ENCODE results near the gene TM7SF2.

The TM7SF2 gene

DNA sequence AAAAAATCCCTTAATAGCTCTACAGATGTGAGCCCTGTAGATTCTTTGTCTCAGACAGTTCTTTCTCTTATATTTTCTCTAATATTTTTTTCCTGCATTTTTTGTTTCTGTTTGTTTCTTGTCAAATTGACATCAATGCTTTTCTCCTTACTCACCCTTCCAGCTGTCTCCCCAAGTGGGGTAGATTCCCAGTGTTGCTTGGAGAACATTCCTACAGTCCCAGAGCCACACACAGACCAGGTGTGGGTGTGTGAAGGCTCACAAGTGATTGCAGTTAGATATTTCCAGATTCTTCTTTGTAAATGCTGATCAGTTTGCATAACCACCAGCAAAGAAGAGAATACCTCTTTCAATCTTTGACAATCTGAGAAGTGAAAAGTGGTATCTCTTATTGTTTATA is 8.2 kb upstream of the TM7SF2 start:
- H3K4me3 Mint-ChIP-seq = no peak overlapping the region
- H3K27me3 Mint-ChIP-seq = no peaks in the 10 kb centered on the region
- H3K27ac Mint-ChIP-seq = peak overlapping the region; percentile 41
- peaks cover 2% of the 10 kb centered on the region for H3K36me3 Mint-ChIP-seq
- H3K4me1 Mint-ChIP-seq (ENCODE audit: low read depth) = peaks cover 15% of the 10 kb centered on the region
- H3K9me3 Mint-ChIP-seq (ENCODE audit: low read depth) = no peaks in the 10 kb centered on the region

DNA sequence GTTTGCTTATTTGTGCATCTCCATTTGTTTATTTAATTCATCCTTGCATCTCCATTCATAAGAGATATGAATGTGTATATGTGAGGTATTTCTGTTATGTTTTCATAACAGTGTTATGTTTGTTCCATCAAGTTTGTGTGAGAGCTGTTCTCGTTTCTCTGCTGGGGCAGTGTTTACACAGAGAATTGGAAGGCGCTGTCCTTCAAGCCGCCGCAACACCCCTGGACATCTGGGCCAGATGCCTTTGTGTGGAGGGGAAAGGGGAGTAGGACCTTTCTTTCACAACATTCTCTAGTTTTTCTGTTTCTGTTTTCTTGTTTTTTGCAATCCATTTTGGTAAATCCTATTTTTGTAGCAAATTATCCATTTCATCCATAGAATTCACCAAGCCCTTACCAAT is 7.0 kb upstream of the TM7SF2 start:
- Mint-ChIP-seq H3K9me3 (ENCODE audit: low read depth) (no peaks in the 10 kb centered on the region), H3K4me1 (ENCODE audit: low read depth) (peaks cover 10% of the 10 kb centered on the region), H3K27me3 (no peaks in the 10 kb centered on the region)

DNA sequence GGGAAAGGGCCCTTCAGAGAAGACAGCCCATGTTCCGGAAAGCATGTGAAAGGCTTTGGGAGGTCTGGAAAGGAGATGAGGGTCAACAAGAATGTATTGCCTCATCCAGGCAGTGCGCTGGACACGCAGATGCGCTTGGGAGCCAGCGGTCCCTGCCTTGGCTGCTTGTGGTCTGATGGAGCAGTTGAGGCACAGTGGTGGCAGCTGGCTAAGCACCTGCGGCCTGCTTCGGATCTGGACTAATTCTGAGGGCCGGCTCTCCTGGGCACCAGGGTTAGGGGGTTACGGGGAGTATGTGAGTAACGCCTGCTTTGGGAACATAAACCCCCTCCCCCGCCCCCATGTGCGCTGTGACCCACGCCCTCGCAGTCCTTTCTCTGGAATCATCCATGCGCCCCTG is 4.6 kb upstream of the TM7SF2 start:
- Mint-ChIP-seq H3K4me1 (ENCODE audit: low read depth) (peaks cover 30% of the 10 kb centered on the region), H3K27ac (no peak overlapping the region), H3K9me3 (ENCODE audit: low read depth) (no peaks in the 10 kb centered on the region), H3K27me3 (no peaks in the 10 kb centered on the region), H3K36me3 (no peaks in the 10 kb centered on the region), H3K4me3 (no peak overlapping the region)

More for the DNA sequence above, 7.0 kb upstream of the TM7SF2 start:
- Mint-ChIP-seq H3K4me3 (no peak overlapping the region), H3K36me3 (no peaks in the 10 kb centered on the region), H3K27ac (peak overlapping the region; percentile 41)

DNA sequence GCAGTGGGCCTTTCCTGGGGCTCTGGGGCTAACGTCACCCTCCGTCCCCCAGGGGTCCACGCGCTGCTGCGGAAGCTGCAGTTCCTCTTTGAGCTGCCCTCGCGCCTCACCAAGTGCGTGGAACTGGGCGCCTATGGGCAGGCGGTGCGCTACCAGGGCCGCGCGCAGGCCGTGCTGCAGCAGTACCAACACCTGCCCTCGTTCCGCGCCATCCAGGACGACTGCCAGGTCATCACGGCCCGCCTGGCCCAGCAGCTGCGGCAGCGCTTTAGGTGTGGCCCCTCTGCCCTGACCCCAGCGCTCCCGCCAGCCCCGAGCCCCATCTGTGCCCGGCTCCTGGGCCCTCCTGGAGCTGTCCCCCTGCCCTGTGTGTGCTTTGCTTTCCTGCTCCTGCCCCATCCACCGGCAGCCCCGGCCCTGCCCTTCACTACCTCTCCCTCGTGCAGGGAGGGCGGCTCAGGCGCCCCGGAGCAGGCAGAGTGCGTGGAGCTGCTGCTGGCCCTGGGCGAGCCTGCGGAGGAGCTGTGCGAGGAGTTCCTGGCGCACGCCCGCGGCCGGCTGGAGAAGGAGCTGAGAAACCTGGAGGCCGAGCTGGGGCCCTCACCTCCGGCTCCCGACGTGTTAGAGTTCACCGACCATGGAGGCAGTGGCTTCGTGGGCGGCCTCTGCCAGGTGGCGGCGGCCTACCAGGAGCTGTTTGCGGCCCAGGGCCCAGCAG is 3.8 kb upstream of the TM7SF2 start:
- H3K4me3 Mint-ChIP-seq = no peak overlapping the region
- H3K4me1 Mint-ChIP-seq (ENCODE audit: low read depth) = peaks cover 29% of the 10 kb centered on the region
- H3K27ac Mint-ChIP-seq = no peak overlapping the region
- no peaks in the 10 kb centered on the region for H3K36me3 Mint-ChIP-seq
- no peaks in the 10 kb centered on the region for H3K9me3 Mint-ChIP-seq (ENCODE audit: low read depth)
- no peaks in the 10 kb centered on the region for H3K27me3 Mint-ChIP-seq

GRCh38 chr11:65108469-65109123 is 3.1 kb upstream of the TM7SF2 start:
- H3K9me3 Mint-ChIP-seq (ENCODE audit: low read depth) = no peaks in the 10 kb centered on the region
- H3K27me3 Mint-ChIP-seq = no peaks in the 10 kb centered on the region
- no peak overlapping the region for H3K4me3 Mint-ChIP-seq
- no peak overlapping the region for H3K27ac Mint-ChIP-seq
- no peaks in the 10 kb centered on the region for H3K36me3 Mint-ChIP-seq
- peaks cover 32% of the 10 kb centered on the region for H3K4me1 Mint-ChIP-seq (ENCODE audit: low read depth)

DNA sequence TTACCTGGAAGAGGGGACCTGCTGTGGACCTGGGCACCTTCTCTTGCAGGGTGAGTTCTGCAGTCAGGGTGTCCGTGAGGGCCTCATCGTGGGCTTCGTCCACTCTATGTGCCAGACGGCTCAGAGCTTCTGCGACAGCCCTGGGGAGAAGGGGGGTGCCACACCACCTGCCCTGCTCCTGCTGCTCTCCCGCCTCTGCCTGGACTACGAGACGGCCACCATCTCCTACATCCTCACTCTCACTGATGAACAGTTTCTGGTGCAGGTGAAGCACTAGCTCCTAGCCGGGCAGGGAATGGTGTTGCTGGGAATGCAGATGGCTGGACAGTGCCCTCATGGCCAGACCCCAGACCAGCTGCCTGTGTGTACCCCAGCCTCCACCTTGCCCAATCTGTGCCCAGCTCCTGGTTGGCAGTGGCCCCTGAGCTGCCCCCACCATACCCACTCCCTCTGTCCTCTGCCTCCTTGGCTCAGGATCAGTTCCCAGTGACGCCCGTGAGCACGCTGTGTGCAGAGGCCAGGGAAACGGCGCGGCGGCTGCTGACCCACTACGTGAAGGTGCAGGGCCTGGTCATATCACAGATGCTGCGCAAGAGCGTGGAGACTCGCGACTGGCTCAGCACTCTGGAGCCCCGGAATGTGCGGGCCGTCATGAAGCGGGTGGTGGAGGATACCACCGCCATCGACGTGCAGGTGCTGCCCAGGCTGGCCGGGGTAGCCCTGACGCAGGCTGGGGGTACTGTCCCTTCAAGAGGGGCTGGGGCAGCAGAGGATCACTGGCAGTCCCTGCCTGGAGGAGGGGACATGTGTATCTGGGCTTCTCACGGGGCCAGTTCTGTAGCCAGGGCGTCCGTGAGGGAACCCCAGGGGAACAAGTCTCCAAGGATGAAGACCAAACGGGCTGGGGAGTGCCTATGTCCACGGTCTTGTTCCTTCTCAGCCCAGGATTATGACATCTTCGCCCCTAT is 2.2 kb upstream of the TM7SF2 start:
- H3K9me3 Mint-ChIP-seq (ENCODE audit: low read depth) = no peaks in the 10 kb centered on the region
- H3K4me3 Mint-ChIP-seq = no peak overlapping the region
- H3K4me1 Mint-ChIP-seq (ENCODE audit: low read depth) = peaks cover 39% of the 10 kb centered on the region
- H3K27me3 Mint-ChIP-seq = no peaks in the 10 kb centered on the region
- no peak overlapping the region for H3K27ac Mint-ChIP-seq
- H3K36me3 Mint-ChIP-seq = no peaks in the 10 kb centered on the region

DNA sequence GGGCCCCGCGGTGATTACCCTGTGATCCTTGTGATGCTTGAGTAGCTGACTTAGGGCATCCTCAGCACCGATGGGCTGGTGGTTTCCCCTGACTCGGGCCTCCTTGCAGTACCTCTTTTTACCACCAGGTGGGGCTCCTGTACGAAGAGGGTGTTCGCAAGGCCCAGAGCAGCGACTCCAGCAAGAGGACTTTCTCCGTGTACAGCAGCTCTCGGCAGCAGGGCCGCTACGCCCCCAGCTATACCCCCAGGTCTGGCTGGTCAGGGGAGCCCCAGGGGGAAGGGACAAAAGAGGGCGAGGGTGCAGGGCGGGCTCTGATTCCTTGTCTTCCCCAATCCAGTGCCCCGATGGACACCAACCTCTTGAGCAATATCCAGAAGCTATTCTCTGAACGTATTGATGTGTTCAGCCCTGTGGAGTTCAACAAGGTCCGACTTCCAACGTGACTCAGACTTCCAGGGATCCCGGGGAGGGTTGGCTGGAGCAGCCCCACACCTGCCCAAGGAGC is 1.3 kb upstream of the TM7SF2 start:
- Mint-ChIP-seq H3K4me3 (peak overlapping the region; percentile 9), H3K4me1 (ENCODE audit: low read depth) (peaks cover 44% of the 10 kb centered on the region), H3K36me3 (no peaks in the 10 kb centered on the region), H3K27ac (no peak overlapping the region), H3K27me3 (no peaks in the 10 kb centered on the region), H3K9me3 (ENCODE audit: low read depth) (no peaks in the 10 kb centered on the region)

DNA sequence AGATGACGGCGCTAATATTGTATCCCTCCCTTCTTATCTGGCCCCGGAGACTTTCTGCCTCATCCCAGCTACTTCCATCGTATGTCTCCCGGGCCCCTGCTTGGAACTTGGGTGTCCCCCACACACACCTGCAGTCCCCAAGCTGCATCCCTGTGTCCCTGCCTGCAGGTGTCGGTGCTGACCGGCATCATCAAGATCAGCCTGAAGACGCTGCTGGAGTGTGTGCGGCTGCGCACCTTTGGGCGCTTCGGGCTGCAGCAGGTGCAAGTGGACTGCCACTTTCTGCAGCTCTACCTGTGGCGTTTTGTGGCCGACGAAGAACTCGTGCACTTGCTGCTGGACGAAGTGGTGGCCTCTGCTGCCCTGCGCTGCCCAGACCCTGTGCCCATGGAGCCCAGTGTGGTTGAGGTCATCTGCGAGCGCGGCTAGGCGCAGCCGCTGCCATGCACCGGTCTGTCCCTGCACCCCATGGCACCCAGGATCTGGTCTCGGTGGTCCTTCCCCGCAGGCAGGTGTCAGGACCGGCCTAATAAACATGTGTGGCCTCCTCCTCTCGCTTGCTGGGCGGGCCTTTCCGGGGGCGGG is 421 bp upstream of the TM7SF2 start:
- H3K4me3 Mint-ChIP-seq = peak overlapping the region; percentile 84
- no peaks in the 10 kb centered on the region for H3K36me3 Mint-ChIP-seq
- H3K9me3 Mint-ChIP-seq (ENCODE audit: low read depth) = no peaks in the 10 kb centered on the region
- H3K4me1 Mint-ChIP-seq (ENCODE audit: low read depth) = peaks cover 51% of the 10 kb centered on the region
- no peaks in the 10 kb centered on the region for H3K27me3 Mint-ChIP-seq
- H3K27ac Mint-ChIP-seq = no peak overlapping the region

GRCh38 chr11:65112546-65113360 is 1.1 kb downstream of the TM7SF2 start:
- H3K4me1 Mint-ChIP-seq (ENCODE audit: low read depth) = peaks cover 55% of the 10 kb centered on the region
- peak overlapping the region; percentile 83 for H3K27ac Mint-ChIP-seq
- H3K27me3 Mint-ChIP-seq = no peaks in the 10 kb centered on the region
- no peaks in the 10 kb centered on the region for H3K9me3 Mint-ChIP-seq (ENCODE audit: low read depth)
- no peaks in the 10 kb centered on the region for H3K36me3 Mint-ChIP-seq
- peak overlapping the region; percentile 83 for H3K4me3 Mint-ChIP-seq

DNA sequence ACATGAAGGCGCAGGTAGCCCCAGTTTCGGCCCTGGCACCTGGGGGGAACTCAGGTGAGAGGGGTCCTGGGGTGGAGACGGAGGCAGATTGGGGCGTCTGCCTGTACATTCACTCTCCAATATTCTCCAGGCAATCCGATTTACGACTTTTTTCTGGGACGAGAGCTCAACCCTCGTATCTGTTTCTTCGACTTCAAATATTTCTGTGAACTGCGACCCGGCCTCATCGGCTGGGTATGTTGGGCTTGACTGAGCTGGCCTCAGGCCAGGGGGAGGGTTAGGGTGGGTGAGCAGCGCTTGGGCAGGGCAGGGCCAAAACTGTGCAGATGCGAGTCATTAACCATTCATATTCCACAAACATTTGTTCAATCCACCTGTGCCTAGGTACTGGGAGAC is 1.7 kb downstream of the TM7SF2 start:
- Mint-ChIP-seq H3K36me3 (peaks cover 2% of the 10 kb centered on the region), H3K27ac (peak overlapping the region; percentile 83), H3K4me1 (ENCODE audit: low read depth) (peaks cover 58% of the 10 kb centered on the region), H3K9me3 (ENCODE audit: low read depth) (no peaks in the 10 kb centered on the region), H3K27me3 (no peaks in the 10 kb centered on the region), H3K4me3 (peak overlapping the region; percentile 83)

GRCh38 chr11:65113839-65114238 is 2.2 kb downstream of the TM7SF2 start:
- Mint-ChIP-seq H3K36me3 (peaks cover 5% of the 10 kb centered on the region), H3K27me3 (no peaks in the 10 kb centered on the region), H3K27ac (peak overlapping the region; percentile 83), H3K4me1 (ENCODE audit: low read depth) (peaks cover 63% of the 10 kb centered on the region), H3K4me3 (peak overlapping the region; percentile 83), H3K9me3 (ENCODE audit: low read depth) (no peaks in the 10 kb centered on the region)

GRCh38 chr11:65114538-65115171 is 3.0 kb downstream of the TM7SF2 start:
- H3K4me3 Mint-ChIP-seq = no peak overlapping the region
- H3K27me3 Mint-ChIP-seq = no peaks in the 10 kb centered on the region
- H3K36me3 Mint-ChIP-seq = peaks cover 5% of the 10 kb centered on the region
- peak overlapping the region; percentile 83 for H3K27ac Mint-ChIP-seq
- H3K9me3 Mint-ChIP-seq (ENCODE audit: low read depth) = no peaks in the 10 kb centered on the region
- peaks cover 66% of the 10 kb centered on the region for H3K4me1 Mint-ChIP-seq (ENCODE audit: low read depth)

DNA sequence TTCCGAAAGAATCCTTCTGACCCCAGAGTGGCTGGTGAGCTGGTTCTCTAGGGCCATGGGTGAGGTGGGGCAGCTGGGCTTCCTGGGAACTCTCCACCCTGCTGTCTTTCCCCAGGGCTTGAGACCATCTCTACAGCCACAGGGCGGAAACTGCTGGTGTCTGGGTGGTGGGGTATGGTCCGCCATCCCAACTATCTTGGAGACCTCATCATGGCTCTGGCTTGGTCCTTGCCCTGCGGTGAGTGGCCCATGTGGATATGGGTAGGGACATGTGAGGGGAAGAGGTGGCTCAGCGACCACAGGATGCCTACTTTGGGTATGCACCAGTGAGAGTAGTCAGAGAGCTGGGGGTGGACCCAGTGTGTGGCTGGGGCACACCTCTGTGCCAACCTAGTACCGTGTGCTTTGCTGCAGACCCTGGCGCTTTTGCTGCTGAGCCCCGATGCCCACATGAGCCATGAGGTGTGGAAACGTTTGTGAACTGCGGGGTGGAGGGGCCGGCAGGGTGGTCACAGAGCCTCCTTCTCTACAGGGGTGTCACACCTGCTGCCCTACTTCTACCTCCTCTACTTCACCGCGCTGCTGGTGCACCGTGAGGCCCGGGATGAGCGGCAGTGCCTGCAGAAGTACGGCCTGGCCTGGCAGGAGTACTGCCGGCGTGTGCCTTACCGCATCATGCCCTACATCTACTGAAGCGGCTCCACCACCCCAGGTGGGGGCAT is 3.9 kb downstream of the TM7SF2 start:
- Mint-ChIP-seq H3K36me3 (peaks cover 8% of the 10 kb centered on the region), H3K27ac (no peak overlapping the region), H3K4me1 (ENCODE audit: low read depth) (peaks cover 69% of the 10 kb centered on the region)

More for the DNA sequence above, 3.9 kb downstream of the TM7SF2 start:
- Mint-ChIP-seq H3K4me3 (peak overlapping the region; percentile 91), H3K27me3 (no peaks in the 10 kb centered on the region), H3K9me3 (ENCODE audit: low read depth) (no peaks in the 10 kb centered on the region)
